ENCODE results near the gene NDP.

GRCh38 chrX:43961699-43962098 is 11.5 kb downstream of the NDP start:
- peak; percentile 22 for TF ChIP-seq CTCF (IDR thresholded peaks at IDR 0.05; ENCODE audit: low read length)
- TF ChIP-seq EZH2 (IDR thresholded peaks at IDR 0.05; ENCODE audit: borderline replicate concordance, low read length), result no peak
